Medulla oblongata (tissue), 1 donor: Measurements from ENCODE around the gene IFRD1.
"Not testable (repeated sequence)": the region's sequence is repeated elsewhere in the genome, so short reads cannot be mapped to it uniquely, and the experiment has no call there.

Experiments
- DNase-seq: peaks from one replicate; pipeline ENCODE4 v3.0.0-alpha.2; 2015; ENCODE audit errors: extremely low spot score

The IFRD1 gene

GRCh38 chr7:112442210-112442609, 8.1 kb upstream of the IFRD1 start:
- DNase-seq = no peak

GRCh38 chr7:112444505-112444904, 5.8 kb upstream of the IFRD1 start:
- DNase-seq = no peak

- no peak for DNase-seq
These were observed 3.8 kb upstream of the IFRD1 start for GRCh38 chr7:112446431-112446830.

GRCh38 chr7:112447406-112447805, 2.9 kb upstream of the IFRD1 start:
- no peak for DNase-seq

- no peak for DNase-seq
These were observed 1.9 kb upstream of the IFRD1 start for GRCh38 chr7:112448381-112448780.

GRCh38 chr7:112448891-112449290, 1.4 kb upstream of the IFRD1 start:
- DNase-seq = no peak

GRCh38 chr7:112449353-112449752, 907 bp upstream of the IFRD1 start:
- DNase-seq = peak; percentile 23

GRCh38 chr7:112450807-112451761, 824 bp downstream of the IFRD1 start:
- DNase-seq = peak; percentile 98

- peak; percentile 76 for DNase-seq
These were observed 2.0 kb downstream of the IFRD1 start for GRCh38 chr7:112452102-112452888.

- peak; percentile 29 for DNase-seq
These were observed 3.4 kb downstream of the IFRD1 start for GRCh38 chr7:112453505-112454171.

- DNase-seq = not testable (repeated sequence)
These were observed 3.9 kb downstream of the IFRD1 start for GRCh38 chr7:112454191-112454590.

GRCh38 chr7:112459645-112460044, 9.4 kb downstream of the IFRD1 start:
- DNase-seq = no peak

- peak; percentile 85 for DNase-seq
These were observed 12.0 kb downstream of the IFRD1 start for GRCh38 chr7:112462236-112462635.

GRCh38 chr7:112467867-112468266, 17.6 kb downstream of the IFRD1 start:
- DNase-seq = no peak

- no peak for DNase-seq
These were observed 19.9 kb downstream of the IFRD1 start for GRCh38 chr7:112470194-112470593.

GRCh38 chr7:112476390-112477052, 26.3 kb downstream of the IFRD1 start:
- DNase-seq = no peak

GRCh38 chr7:112481121-112481736, 31.0 kb downstream of the IFRD1 start:
- DNase-seq = no peak

GRCh38 chr7:112481833-112482670, 31.8 kb downstream of the IFRD1 start:
- no peak for DNase-seq

- DNase-seq = no peak
These were observed 34.5 kb downstream of the IFRD1 start for GRCh38 chr7:112484671-112485167.

- DNase-seq = no peak
These were observed 35.5 kb downstream of the IFRD1 start for GRCh38 chr7:112485766-112486165.
